ENCODE data around the gene TBCK. TPM values are rescaled to one million over a fixed set of nuclear protein-coding genes. Genes with fewer than 3 reads are reported as not detected.

The TBCK gene
- total RNA-seq, 1 experiment from 2014 or later: 13.8 TPM

DNA sequence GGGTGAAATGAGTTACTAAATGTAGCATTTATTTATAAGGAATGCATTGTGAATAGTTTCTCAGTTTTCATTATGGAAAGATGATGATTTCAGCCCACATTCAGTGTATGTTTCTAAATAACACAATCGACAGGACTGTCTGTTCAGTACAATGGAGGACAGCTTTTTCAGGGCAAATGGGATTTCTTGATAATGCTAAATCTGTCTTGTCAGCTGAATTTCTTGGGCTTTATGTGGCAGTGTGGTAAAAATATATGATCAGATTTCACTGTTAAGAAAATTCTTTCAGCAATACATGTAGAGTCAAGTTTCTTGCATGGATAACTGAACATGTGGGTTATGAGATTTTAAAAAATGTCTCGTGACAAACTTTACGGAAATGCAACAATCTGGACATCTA, 269.9 kb downstream of the TBCK start:
- no peak for DNase-seq (ENCODE audit: low read depth)

DNA sequence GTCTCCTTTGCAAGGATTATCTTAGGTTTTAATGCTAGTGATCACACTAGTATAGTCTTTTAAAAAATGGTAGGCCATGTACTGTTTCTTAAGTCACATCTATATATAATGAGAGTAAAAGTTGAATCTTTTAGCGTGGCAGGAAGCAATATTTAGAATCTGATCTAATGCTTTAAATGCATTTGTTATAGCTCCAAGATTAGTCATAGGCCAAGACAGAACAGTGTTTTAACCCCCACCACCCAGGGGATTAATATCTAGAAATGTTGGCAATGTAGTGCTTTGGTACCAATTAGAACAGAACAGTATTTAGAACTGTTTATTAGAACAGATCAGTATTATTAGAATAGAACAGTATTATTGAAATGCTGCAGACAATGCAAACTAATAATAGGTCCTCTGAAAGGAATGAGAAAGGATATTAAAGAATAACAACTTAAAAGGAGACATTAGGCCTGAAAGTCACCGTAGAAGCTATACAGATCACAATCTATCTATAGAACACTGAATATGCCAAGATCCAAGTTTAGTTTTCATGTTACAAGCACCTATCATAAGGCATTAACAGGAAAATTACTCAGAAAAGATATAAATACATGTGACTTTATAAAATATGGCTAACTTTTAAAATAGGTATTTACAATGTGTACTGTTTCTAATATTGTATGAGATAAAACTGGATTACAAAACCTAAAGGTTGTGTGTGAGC, 274.6 kb downstream of the TBCK start:
- DNase-seq (ENCODE audit: low read depth): no peak

DNA sequence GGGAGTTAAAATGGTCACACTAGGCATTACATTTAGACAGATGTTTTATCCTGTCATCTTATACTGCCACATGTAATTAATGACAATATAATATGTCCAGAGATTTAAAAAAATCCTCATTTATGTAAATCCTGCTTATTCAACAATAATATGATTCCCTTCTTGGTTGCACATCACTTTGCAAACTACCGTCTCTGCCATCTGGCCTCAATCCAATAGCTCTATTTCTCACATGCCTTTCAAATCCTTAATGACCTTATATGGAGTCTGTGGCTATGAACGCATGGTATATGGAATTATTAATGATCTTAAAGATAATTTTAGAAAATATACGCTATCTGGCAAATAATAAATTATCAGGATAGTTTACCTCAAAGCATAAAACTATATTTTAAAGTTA, 276.2 kb downstream of the TBCK start:
- no peak for DNase-seq (ENCODE audit: low read depth)

DNA sequence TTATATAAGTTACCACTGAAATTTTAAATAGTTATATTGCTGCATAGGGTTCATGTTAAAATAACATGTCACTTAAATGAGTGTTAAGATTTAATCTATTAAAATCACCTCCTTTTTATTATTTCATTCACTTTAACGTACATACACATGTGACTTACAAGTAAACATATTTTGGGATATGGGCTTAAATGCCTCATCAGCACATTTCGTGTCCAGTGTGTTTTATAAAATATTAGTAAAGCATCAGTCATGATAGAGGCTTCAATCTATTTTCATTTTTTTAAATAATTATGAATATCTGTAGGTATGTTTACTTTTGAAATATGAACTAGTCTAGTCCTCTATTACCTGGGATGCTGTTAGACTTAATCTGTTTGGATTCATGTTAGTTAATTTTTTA, 277.1 kb downstream of the TBCK start:
- DNase-seq (ENCODE audit: low read depth): no peak

DNA sequence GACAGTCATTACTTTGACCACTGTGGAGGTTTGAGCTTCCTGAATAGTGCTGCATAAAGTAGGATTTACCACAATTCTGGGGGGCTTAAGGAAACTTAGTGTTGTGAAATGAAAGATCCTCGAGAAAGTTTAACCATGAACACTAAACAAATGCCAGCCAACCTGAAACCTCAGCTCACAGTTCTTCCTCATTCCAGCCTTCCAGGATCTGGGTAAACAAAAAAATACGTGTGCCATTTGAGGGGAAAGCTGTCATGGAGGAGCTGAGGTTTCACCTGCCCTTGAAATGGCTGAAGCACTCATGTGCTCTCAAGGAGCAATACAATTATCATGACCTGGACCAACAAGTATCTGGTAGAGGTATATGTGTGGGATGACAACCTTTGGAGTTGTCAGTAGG, 278.0 kb downstream of the TBCK start:
- no peak for DNase-seq (ENCODE audit: low read depth)

DNA sequence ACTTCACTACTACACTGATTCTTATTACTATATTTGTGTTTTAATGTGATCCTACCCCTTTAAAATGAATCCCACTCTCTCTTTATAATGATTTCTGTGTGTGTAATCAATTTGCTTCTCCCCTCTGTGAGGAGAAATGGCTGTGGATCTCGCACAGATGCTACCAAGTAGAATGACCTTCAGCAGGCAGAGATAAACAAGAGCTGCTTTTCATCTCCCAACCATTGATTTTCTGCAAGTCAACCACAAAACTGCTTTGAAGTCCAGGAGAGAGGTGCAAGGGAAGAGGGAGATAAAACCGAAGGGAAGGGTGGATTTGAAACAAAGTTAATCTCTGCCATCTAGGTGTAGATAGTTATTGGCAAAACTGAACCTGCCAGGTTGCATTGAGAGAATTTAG, 279.2 kb downstream of the TBCK start:
- no peak for DNase-seq (ENCODE audit: low read depth)

DNA sequence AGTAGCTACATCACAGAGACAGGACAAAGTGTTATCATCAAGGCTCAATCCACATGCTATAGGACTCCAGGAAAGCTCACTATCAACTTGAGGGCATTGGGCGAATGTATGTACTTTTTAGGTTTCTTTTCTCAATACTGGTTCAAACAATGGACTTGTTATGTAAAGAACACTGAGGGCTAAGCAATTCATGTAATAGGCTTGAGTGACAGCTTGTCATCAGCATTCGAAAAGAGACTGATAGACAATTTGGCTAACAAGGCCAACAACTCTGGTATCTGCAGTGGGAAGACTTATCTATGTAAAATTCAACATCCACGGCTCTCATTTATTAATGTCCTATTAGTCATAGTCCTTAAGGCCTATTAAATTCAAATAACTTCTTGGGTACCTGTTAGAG, 279.7 kb downstream of the TBCK start:
- DNase-seq (ENCODE audit: low read depth): no peak

DNA sequence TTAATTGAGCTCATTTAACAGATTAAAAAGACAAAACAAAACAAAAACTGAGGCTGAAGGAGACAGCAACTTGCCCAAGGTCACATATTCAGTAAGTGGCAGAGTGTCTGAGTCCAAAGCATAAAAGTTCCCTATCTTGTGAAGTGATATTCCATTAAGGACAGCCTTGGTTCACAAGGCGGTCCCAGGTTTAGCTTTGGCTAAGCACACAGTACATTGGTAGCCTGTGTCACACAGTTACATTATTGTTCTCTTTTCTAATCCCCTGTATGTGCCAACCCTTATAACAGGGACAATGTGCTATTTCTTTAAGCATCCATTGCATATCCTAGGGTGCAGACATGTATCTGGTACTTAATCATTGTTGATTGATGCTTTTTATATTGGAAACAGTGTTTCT, 280.8 kb downstream of the TBCK start:
- DNase-seq (ENCODE audit: low read depth): no peak

DNA sequence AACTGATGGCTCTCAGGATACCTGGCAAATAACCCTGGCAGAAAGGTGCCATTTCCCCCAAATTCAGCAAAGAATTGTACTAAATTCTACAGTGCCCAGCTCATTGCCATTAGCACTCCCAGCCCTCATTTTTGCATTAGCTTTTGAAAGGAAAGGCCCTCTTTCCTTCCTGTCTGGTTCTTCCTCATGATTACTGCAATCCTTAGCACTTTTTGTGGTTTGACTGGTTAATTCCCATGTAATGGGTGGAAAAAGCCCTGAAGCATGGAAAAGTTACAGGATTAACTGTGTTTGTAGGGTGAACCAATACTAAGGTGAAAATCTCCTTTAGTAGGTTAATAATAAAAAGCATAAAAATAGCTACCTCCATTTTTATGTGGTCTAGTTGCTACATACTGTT, 281.3 kb downstream of the TBCK start:
- no peak for DNase-seq (ENCODE audit: low read depth)

DNA sequence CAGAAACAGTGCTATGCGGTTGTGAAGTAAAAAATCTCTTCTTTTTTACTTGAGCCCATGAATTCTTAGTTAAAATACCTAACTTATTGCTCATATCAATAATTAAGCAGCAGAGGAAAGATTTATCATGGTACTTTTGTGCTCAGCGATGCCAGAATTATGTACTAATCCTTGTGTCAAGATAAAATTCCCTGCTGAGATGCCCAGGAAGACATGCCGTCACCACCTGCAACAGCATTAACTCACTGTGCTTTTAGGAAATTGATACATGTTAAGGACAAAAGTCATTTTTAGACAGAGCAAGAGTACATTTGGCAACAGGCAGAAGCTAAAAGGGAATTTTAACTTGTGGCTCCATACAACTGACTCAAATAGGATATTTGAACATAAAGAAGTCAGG, 281.8 kb downstream of the TBCK start:
- no peak for DNase-seq (ENCODE audit: low read depth)

DNA sequence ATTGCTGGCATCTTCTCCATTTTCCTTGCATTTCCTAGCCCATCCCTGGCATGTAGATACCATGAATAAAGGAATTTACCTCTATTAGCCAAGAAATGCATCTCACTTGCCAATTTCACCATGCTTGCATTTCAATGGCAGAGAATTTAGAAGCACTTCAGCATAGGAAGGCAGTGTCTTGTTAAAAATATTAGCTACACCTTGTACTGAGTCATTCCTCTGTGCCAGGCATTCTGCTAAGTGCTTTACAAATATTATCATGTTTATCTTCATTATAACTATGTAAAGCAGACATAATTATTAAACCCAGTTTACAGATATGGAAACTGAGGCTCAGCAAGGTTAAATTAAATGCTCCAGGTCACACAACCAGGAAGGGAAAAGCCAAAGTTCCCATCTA, 282.5 kb downstream of the TBCK start:
- no peak for DNase-seq (ENCODE audit: low read depth)

DNA sequence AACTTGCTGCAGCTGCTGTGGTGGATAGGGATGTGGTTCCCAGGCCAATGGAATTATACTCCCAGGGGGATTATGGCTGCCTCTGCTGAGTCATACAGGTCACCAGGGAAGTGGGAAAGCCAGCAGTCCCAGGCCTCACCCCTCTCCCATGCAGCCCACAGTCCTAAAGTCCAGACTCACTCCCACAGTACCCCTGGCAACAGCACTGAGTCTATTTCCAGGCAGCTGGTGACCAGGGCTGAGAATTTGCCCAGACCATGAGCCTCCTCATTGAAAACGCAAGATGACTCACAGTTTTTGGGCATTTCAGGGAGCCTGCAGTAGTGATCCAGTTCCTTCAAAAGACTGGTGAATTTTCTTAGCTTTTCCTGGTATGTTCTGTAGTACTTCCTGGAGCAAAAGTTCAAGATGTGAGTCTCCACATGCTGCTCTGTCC, 283.1 kb downstream of the TBCK start:
- DNase-seq (ENCODE audit: low read depth): peak; percentile 81

DNA sequence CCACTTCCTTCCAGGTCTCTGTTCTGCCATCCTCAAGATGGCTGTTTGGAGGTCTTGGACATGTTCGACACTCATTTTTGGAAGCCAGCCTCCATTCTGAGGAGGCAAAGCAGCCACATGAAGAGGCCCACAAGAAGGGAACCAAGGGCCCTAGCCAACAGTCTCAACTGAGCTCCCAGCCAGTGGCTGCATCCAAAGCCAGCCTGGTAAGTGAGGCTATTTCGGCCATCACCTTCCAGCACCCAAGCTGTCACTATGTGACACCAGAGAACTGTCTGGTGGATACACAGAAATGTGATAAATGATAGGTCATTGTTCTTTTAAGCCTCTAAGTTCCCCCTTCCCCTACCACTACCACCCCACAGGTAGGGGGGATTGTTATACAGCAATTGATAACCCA, 293.6 kb downstream of the TBCK start:
- no peak for DNase-seq (ENCODE audit: low read depth)

DNA sequence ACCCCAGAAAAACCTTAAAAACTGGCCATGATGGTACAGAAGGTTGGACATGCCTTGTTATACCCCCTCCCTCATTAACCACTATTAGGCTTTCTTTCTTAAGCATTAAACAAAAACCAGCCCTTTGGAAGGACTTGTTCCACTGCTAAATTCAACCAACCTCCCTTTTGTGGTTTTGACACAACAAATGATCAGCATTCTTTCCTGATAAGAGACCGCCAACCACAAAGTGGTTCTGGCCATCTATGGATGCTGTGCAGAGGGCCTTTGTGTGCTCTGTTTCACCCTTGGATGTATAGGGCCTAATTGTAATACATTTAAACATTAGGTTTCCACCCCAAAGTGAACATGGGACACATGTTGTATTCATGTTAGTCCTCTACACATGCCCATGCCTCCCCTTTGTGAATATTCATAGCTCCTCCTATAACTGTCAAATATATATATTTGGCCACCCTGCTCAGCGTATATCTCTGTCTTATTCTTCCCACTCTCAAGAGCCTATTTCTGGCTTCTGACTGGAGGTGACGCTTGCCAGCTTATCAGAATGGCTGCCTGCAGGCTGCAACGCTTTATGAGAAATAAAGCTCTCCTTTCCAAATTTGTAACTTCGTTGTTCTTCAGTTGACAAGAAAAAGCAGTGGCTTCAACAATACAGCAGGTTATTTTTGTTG, 294.1 kb downstream of the TBCK start:
- no peak for DNase-seq (ENCODE audit: low read depth)

DNA sequence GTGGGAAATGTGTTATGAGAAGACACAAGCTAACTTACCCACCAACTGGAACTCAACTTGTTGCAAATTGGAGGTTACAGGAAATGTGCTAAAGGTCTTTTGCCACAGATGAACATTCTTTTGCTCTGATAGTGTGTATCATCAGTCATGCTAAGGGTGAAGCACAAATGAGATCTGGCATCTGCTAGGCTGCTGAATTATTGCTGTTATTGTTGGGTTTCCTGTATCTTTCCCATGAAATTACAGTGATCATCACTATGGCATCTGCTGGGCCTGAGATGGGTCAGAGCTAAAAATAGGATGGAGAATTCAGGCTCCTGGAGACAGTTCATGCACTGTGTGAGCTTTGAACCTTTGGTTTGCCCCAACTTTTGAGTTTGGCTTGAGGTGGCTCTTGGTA, 296.2 kb downstream of the TBCK start:
- peak; percentile 41 for DNase-seq (ENCODE audit: low read depth)

DNA sequence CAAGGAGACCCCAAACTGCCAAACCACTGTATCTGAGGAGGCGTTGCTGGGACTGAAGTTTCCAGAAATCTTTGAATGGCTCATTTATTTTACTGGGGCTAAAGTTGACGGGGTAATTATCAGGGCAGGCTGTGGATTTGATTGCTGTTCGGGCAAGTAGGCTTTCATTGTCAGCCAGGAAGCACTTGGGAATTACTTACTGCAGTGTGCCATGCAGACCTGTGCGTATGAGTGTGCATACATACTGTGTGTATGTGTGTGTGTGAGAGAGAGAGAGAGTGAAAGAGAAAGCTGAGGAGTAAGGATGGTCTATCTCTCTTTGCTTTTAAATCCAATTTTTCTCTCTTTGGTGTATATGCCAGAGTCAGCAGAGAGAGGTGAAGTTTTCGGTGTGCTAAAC, 298.0 kb downstream of the TBCK start:
- no peak for DNase-seq (ENCODE audit: low read depth)

DNA sequence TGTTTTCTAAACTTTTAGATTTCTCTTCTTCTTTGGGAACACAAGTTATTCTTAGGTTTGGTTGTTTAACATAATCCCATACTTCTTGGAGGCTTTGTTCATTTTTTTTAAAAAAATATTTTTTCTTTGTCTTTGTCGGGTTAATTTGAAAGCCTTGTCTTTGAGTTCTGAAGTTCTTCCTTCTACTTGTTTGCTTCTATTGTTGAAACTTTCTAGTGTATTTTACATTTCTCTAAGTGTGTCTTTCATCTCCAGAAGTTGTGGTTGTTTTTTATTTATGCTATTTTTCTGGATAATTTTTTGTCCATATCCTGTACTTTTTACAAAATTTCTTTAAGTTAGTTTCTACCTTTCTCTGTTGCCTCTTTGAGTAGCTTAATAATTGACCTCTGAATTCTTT, 304.6 kb downstream of the TBCK start:
- DNase-seq (ENCODE audit: low read depth): no peak

DNA sequence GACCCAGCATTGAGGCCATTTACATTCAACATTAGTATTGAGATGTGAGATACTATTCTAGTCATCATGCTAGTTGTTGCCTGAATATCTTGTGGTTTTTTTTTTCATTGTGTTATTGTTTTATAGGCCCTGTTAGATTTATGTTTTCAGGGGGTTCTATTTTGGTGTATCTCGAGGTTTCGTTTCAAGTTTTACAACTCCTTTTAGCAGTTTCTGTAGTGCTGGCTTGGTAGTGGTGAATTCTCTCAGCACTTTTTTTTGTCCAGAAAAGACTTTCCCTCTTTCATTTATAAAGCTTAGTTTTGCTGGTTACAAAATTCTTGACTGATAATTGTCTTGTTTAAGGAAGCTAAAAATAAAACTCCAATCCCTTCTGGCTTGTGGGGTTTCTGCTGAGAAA, 305.2 kb downstream of the TBCK start:
- no peak for DNase-seq (ENCODE audit: low read depth)

DNA sequence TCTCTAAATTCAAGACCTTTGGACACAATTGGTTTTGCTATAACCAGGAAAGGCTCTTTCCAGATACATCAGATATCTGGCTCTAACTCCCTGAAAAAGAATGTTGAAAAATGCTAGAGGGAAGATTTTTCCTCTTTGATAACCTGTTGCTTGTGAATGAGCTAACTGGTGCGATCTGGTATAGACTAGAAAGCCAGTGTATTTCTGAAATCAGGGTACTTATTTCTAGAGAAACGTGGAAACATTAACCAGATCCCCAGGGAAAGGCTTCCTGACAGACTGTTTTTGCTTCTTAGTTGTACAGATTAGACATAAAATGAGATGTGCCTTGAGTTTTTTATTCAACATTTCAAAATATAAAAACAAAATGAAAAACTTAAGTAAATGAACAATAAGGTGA, 313.0 kb downstream of the TBCK start:
- no peak for DNase-seq (ENCODE audit: low read depth)

DNA sequence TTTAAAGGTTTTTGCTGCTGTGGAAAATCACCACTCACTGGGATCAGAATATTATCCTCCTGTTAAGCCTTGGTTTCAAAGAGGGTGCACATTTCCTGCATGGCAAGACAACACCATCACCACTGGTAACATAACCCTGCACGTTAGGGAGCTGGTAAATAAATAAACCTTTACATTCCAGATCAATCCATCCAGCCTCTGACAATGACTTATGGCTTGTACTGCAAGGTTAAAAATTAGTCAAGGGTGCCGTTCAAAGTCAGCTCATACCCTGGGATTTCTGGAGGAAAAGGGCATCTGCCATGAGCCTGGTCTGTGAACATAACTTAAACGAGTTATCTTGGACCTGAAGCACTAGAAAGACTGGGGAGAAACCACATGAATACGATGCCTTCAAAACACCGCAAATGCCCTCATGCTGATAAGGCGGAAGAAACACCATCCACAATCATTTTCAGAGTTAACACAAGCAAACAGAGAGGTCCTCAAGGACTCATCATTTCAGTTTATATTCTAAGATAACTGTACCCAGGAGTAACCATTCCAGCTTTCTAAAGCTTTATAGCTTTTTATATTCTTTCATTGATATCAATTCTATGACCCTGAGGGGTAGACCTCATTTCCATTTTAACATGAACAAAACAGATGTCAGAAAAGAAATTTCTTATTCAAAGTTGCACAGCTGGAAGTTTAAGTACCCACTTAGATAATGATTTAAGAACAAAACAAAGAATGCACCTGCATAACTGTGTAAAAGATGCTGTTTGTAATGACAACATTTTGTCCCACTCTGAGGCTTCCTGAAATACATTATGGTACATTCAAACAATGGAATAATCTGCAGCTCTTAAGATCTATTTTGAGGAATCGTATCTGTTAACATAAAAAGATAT, 317.6 kb downstream of the TBCK start:
- no peak for DNase-seq (ENCODE audit: low read depth)

DNA sequence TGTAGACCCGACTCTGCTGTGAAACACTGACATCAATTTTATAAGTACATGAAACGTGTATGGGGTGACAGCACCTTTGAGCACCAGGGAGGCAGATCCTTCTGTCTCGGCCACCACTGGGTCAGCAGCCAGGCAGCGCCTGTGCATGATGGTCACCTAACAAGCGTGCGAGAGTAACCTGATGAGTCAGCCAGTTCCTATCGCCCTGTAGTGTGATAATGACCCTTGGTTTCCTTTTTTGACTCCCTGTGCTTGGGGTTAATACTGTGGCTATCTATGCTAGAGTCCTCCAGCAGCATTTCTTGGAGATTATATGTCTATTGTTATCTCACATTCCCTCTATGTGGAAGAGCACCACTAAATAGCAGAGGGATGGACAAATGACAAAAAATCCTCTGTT, 319.2 kb downstream of the TBCK start:
- DNase-seq (ENCODE audit: low read depth): peak; percentile 10

DNA sequence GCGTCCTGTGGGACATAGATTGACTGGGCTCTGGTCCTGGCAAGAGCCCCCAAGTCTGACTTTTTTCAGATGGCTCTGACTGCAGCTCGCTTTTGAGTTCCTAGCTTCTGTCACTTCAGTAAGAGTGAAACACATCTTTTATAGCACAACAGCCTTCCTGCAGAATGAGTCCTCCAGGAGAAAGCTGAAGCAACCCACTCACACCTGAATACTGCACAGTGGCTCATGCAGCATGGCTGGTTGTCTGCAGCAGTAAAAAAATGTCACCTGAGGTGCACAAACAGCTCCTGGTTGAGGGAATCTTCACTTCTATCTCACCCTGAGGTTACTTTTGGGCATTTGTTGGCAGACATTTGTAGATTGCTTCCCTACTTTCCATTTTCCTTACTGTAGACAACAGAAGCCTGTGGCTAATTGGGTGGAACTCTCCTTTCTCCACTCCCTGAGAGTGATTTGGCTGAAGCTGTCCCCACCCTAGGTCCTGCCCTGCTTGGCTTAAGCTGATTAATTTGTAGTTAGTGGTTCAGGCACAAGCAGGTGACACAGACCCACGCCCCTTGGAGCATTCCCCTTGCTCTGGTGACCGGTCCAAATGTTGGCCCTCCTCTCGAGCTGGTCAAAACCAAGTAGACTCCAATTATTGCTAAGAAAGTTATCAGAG, 321.0 kb downstream of the TBCK start:
- no peak for DNase-seq (ENCODE audit: low read depth)
